Coronary artery (tissue), 2 donors: Measurements from ENCODE around the gene GFRA1.

Experiments used
- DNase-seq: peaks from one replicate; pipeline ENCODE4 v3.0.0-alpha.2; 2017; ENCODE audit warnings: low spot score
- H3K27ac ChIP-seq, 2 donors: fragments of 200-600 bp; sonication (generic); one replicate each; pipeline ENCODE4 v1.5.1; 2016 to 2019
- H3K4me3 ChIP-seq: fragments of 200-600 bp; sonication (generic); 2 replicates; pipeline ENCODE4 v1.5.1; 2016; ENCODE audit warnings: mild to moderate bottlenecking, moderate library complexity
- TF ChIP-seq, protein P1 (sequence below): fragments of 200-600 bp; sonication (generic); IDR thresholded peaks from one replicate; pipeline ENCODE4 v1.5.1; 2019; ENCODE audit warnings: antibody characterized with exemption

The GFRA1 gene

DNA sequence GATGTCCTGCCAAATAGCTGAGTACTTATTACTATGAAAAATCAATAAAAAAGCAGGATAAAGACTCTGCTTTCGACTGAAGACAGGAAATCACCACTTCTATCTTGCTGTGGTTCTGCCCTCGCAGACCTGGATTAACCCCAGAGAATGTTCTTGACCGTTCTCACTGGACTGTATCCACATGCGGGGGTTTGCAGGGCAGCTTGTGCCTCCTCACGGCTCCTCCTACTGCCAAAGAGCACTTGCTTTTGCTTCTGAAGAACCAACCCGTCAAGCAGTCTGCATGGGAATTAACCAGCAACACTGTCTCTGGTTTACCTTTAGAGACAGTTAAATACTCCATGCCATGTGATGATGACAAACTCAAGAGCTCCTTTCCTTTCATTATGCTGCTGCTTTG is 184.0 kb downstream of the GFRA1 start:
- TF ChIP-seq, protein P1, sequence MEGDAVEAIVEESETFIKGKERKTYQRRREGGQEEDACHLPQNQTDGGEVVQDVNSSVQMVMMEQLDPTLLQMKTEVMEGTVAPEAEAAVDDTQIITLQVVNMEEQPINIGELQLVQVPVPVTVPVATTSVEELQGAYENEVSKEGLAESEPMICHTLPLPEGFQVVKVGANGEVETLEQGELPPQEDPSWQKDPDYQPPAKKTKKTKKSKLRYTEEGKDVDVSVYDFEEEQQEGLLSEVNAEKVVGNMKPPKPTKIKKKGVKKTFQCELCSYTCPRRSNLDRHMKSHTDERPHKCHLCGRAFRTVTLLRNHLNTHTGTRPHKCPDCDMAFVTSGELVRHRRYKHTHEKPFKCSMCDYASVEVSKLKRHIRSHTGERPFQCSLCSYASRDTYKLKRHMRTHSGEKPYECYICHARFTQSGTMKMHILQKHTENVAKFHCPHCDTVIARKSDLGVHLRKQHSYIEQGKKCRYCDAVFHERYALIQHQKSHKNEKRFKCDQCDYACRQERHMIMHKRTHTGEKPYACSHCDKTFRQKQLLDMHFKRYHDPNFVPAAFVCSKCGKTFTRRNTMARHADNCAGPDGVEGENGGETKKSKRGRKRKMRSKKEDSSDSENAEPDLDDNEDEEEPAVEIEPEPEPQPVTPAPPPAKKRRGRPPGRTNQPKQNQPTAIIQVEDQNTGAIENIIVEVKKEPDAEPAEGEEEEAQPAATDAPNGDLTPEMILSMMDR = no peak
- no peak overlapping the region for H3K27ac ChIP-seq
- no peak overlapping the region for H3K4me3 ChIP-seq
- no peak for DNase-seq

DNA sequence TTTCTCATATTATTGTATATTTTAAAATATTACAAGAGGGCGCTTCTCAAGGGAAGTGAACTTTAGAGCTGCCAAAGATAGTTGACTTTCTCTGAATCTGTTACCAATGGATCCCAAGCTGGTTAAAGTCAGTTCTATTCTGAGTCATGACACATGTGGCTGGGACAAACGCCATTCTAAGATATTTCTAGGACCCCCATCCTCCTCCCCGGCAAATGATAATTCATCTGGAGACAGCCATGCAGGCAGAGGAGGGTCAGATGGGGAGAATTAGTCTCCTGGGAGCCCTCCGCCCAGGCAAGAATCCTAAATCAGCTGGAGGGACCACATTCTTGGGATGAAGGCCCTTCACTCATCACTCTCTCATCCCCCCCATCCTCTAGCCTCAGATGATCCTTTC is 187.7 kb downstream of the GFRA1 start:
- TF ChIP-seq, protein P1 = no peak
- DNase-seq = no peak
- Histone ChIP-seq H3K4me3 (no peak overlapping the region), H3K27ac (no peak overlapping the region)

DNA sequence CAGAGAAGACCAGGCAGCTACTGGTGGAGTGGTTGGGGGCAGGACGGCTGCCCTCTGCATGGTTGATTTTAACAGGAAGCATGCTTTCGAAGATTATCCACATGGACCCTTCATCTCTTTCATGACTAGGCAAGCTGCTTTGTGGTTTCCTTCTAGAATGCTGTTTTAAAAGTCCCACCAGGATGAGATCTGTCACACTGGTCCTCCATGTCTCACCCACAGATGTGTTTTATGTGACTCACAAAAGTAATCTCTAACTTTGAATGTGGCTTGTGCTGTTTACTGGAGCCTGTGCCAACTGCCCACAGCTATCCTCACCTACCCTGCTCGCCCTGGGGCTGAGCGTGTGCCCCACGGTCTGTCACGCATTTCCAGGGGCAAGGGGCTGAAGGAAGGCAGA is 188.8 kb downstream of the GFRA1 start:
- Histone ChIP-seq H3K27ac (no peak overlapping the region), H3K4me3 (no peak overlapping the region)
- TF ChIP-seq, protein P1 = no peak
- DNase-seq = no peak

DNA sequence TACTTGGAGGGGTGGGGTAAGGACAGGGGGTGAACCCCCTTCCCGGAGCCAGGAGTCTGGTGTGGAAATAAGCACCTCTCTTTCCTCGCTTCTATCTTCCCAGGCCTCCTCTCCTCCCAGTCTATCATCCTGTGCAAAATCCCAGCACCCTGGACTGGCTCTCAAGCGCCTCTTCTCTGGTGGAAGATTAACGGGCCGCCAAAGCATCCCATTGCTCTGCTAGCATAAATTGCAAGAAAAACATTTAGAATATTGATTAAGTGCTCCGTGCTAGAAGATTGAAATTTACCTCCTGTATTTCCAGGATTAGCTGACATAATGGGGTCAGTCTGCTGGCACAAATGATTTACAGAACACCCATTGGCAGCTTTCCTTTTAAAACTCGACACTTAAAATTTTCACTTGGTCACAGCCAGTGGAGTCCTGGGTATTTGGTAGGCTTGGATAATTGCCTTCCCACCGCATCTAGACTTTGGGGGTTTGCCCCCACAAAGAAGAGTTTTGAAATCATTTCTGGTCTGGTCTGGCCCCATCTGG is 189.7 kb downstream of the GFRA1 start:
- DNase-seq = no peak
- Histone ChIP-seq H3K4me3 (no peak overlapping the region), H3K27ac (no peak overlapping the region)
- TF ChIP-seq, protein P1 = no peak

DNA sequence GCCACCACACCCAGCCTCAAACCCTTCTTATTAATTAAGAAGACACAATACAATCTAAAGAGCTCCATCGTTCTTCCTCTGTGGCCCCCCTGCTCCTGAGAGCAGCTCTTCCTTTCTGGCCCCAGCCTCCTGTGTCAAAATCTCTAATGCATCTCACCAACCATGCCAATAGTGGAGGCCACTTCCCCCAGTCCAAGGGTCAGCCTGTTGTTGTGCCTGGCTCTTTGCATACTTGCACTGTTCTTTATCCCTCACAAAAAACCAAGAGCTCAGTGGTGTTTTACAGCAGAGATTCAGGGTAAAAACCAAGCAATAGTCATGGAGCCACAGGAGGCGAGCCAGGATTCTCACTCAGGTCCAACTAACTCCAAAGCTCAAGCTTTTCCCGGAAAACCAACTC is 190.2 kb downstream of the GFRA1 start:
- Histone ChIP-seq H3K4me3 (no peak overlapping the region), H3K27ac (no peak overlapping the region)
- TF ChIP-seq, protein P1 = no peak
- no peak for DNase-seq

DNA sequence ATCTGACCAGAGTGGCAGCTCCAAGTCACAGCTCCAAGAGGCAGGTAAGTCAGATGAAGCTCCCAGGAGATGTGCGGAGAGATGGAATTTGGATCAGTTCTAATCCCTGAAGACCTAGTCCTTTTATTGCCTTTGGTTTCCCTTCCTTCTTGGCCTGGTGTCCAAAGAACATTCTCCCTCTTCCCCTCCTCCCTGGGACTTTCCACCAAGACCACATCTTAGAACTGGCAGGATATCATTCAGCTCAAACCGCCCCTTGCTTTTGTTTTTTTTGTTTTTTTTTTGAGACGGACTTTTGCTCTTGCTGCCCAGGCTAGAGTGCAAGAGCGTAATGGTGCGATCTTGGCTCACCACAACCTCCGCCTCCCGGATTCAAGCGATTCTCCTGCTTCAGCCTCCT is 190.8 kb downstream of the GFRA1 start:
- DNase-seq = no peak
- TF ChIP-seq, protein P1 = no peak
- H3K27ac ChIP-seq = no peak overlapping the region
- no peak overlapping the region for H3K4me3 ChIP-seq

DNA sequence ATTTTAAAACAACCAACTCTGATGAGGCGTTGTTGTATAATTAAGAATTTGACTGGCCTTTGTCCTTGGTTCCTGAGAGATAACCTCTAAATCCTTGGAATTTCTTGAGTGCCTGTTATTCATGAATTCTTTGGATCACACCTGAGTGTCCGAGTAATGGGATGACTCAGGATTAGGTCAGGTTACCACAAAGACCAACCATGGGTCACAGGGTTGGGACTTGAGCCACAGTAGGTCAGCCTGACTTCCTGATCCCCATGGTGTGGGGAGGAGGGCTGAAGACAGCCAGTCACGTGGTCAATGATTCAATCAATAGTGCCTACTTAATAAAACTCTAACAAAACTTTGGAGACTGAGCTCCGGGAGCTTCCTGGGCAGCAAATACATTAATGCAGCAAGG is 192.5 kb downstream of the GFRA1 start:
- Histone ChIP-seq H3K4me3 (no peak overlapping the region), H3K27ac (no peak overlapping the region)
- no peak for DNase-seq
- TF ChIP-seq, protein P1 = no peak
